HG03066 (cell line): ENCODE results near the gene VWCE.
"Not testable (repeated sequence)": the region's sequence is repeated elsewhere in the genome, so short reads cannot be mapped to it uniquely, and the experiment has no call there.

Experiments used
- ATAC-seq: cut with Tn5 transposase; IDR thresholded peaks from one replicate; pipeline ENCODE4 v1.9.1; 2021; ENCODE audit warnings: low read depth; ENCODE audit not compliant: unreplicated experiment

Gene VWCE

DNA sequence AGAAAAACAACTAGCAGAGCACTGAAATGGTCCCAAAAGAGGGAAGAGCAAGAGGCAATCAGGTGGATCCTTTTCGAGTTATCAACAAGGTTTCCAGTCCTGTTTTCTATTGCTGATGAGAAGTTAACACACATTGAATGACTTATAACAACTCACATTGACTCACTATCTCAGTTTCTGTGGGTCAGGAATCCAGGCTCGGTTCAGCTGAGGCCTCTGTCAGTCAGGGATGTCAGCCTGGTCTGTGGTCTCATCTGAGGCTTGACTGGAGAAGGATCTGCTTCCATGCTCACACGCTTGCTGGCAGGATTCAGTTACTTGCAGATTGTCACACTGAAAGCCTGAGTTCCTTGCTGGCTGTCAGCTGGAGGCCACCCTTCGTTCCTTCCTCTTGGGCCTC, 76.8 kb downstream of the VWCE start:
- not testable (repeated sequence) for ATAC-seq

GRCh38 chr11:61213711-61214324, 81.3 kb downstream of the VWCE start:
- ATAC-seq = not testable (repeated sequence)

DNA sequence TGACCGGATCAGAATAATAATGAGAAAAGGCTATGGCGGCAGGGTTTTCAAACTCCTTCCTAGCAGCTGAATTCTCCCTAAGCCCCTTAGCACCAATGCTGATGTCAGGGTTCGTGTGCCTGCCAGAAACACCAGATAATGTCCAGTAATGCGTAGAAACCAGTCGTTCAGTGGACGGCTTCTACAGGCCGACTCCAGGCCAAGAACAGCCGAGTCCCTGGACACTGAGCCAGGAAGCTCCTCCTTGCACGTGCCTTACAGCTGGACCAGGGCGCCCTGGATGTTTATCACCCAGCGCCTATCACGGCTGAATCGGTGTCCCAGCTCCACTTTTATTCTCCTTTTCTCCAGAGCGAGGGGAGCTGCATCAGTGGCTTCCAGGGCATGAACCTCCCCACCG, 82.9 kb downstream of the VWCE start:
- not testable (repeated sequence) for ATAC-seq

- ATAC-seq = not testable (repeated sequence)
Observed at GRCh38 chr11:61211327-61211952, 83.7 kb downstream of the VWCE start.

DNA sequence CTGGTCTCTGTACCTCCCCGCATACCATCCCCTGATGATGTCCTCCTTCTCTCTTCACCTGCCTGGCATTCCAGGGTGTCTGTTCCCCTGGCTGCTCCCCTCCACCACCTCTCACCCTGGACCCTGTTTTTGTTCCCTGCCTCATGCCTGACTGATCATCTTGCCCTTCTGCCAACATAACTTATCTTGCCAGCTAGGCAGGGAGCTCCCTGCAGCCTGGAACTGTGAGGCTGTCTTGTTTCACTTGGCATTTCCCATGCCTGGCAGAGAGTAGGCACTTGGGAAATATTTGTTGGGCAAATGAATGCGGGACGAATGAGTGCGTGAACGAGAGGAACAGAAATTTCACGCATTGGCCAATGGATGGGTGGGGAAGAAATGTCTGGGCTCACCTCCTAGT, 84.5 kb downstream of the VWCE start:
- ATAC-seq = not testable (repeated sequence)
